PC-9 (cell line): ENCODE data around the gene GRHL1.

Experiments
- CTCF ChIP-seq: fragments of 200-600 bp; sonication (generic); conservative IDR thresholded peaks from 2 replicates; pipeline ENCODE4 v1.6.1; 2017; ENCODE audit warnings: mixed run types, antibody characterized with exemption, mild to moderate bottlenecking, moderate library complexity
- EZH2 ChIP-seq: fragments of 200-600 bp; sonication (generic); IDR thresholded peaks from 2 replicates; pipeline ENCODE4 v1.8.0; 2017; ENCODE audit warnings: antibody characterized with exemption, low read depth

GRCh38 chr2:9994462-9994861 lies 43.0 kb downstream of the GRHL1 start:
- TF ChIP-seq CTCF: no peak
- TF ChIP-seq EZH2: no peak
